IMR-90 (cell line): ENCODE data around the gene SPATA33. TPM values are rescaled to one million over a fixed set of nuclear protein-coding genes. Genes with fewer than 3 reads are reported as not detected.

Experiments
- ATAC-seq: fragments of 200-7000 bp; cut with Tn5 transposase; 2 replicates; pipeline ENCODE4 v1.9.1; 2020; ENCODE audit warnings: low read depth, mild to moderate bottlenecking, moderate library complexity
- BruUV-seq: library from RNA; stranded (reverse); fragments of 400-500 nt; replicated peaks from 2 replicates; lab custom pipeline; 2021; lab: Mats Ljungman, UMichigan
- CTCF ChIA-PET: fragments of 300-600 bp; formaldehyde crosslinking; extraction: SDS; loops from one replicate; lab custom pipeline; 2021; ENCODE audit warnings: antibody characterized with exemption; lab: Yijun Ruan, JAX
- POLR2A ChIA-PET: fragments of 300-600 bp; sonication (Branson Sonifier 250); formaldehyde crosslinking; loops from one replicate; lab custom pipeline; 2022; ENCODE audit warnings: antibody characterized with exemption; ENCODE audit not compliant: unreplicated experiment; lab: Charles Lee
- DNase-seq: peaks from one replicate; pipeline ENCODE4 v3.0.0; 2013
- H2AFZ ChIP-seq: replicated peaks from 2 replicates; pipeline ENCODE3; 2013; ENCODE audit warnings: low read length, mild to moderate bottlenecking; ENCODE audit not compliant: poor library complexity
- H2AK5ac ChIP-seq: 2 replicates; pipeline ENCODE4 v1.6.1; 2013; ENCODE audit warnings: low read depth, low read length, inconsistent platforms
- H2AK9ac ChIP-seq: replicated peaks from 2 replicates; pipeline ENCODE3; 2013; ENCODE audit warnings: mild to moderate bottlenecking, low read depth, low read length, moderate library complexity; ENCODE audit not compliant: poor library complexity
- H2BK120ac ChIP-seq: 2 replicates; pipeline ENCODE4 v1.6.1; 2013; ENCODE audit warnings: low read depth, low read length, inconsistent platforms
- H2BK15ac ChIP-seq: 3 replicates; pipeline ENCODE4 v1.6.1; 2013; ENCODE audit warnings: low read depth, low read length, inconsistent platforms
- H2BK20ac ChIP-seq: 2 replicates; pipeline ENCODE4 v1.6.1; 2013; ENCODE audit warnings: low read depth, mild to moderate bottlenecking, inconsistent platforms, low read length, moderate library complexity
- H2BK5ac ChIP-seq: 2 replicates; pipeline ENCODE4 v1.6.1; 2013; ENCODE audit warnings: mild to moderate bottlenecking, low read depth, low read length, inconsistent platforms; ENCODE audit not compliant: poor library complexity, severe bottlenecking
- H3K14ac ChIP-seq: replicated peaks from 2 replicates; pipeline ENCODE4 v1.6.1; 2013; ENCODE audit warnings: low read depth, low read length, inconsistent platforms
- H3K18ac ChIP-seq: 2 replicates; pipeline ENCODE4 v1.6.1; 2013; ENCODE audit warnings: low read depth, low read length, control low read depth
- H3K23ac ChIP-seq: 2 replicates; pipeline ENCODE4 v1.6.1; 2013; ENCODE audit warnings: low read depth, low read length, inconsistent platforms
- H3K27ac ChIP-seq: 2 replicates; pipeline ENCODE4 v1.5.1; 2013; ENCODE audit warnings: mild to moderate bottlenecking, control low read depth, low read length; ENCODE audit not compliant: insufficient read depth
- H3K27me3 ChIP-seq: 2 replicates; pipeline ENCODE4 v1.6.1; 2013; ENCODE audit warnings: low read length; ENCODE audit not compliant: control insufficient read depth, insufficient read depth
- H3K36me3 ChIP-seq: 2 replicates; pipeline ENCODE4 v1.6.1; 2013; ENCODE audit warnings: low read length, mixed read lengths; ENCODE audit not compliant: control insufficient read depth, insufficient read depth
- H3K4ac ChIP-seq: 2 replicates; pipeline ENCODE4 v1.6.1; 2013; ENCODE audit warnings: low read depth, low read length, inconsistent platforms
- H3K4me1 ChIP-seq: 2 replicates; pipeline ENCODE4 v1.6.1; 2013; ENCODE audit warnings: low read length, mixed read lengths; ENCODE audit not compliant: control insufficient read depth, insufficient read depth
- H3K4me2 ChIP-seq: 2 replicates; pipeline ENCODE4 v1.6.1; 2013; ENCODE audit warnings: low read depth, mild to moderate bottlenecking, control low read depth, low read length, moderate library complexity
- H3K4me3 ChIP-seq: 2 replicates; pipeline ENCODE4 v1.5.1; 2013; ENCODE audit warnings: low read depth, mild to moderate bottlenecking, control low read depth, low read length, moderate library complexity; ENCODE audit not compliant: insufficient read depth
- H3K56ac ChIP-seq: 2 replicates; pipeline ENCODE4 v1.6.1; 2013; ENCODE audit warnings: low read length, inconsistent platforms; ENCODE audit not compliant: insufficient read depth; ENCODE audit errors: extremely low read depth
- H3K79me1 ChIP-seq, 2 experiments: 2 replicates each; pipeline ENCODE4 v1.6.1; 2013; ENCODE audit warnings: low read length in 2 of 2, inconsistent platforms in 1 of 2, low read depth in 1 of 2
- H3K9ac ChIP-seq: 2 replicates; pipeline ENCODE4 v1.6.1; 2013; ENCODE audit warnings: low read depth, low read length, control low read depth
- H3K9me1 ChIP-seq: 2 replicates; pipeline ENCODE4 v1.6.1; 2013; ENCODE audit warnings: low read length, inconsistent platforms; ENCODE audit not compliant: insufficient read depth
- H3K9me3 ChIP-seq: 2 replicates; pipeline ENCODE4 v1.6.1; 2013; ENCODE audit warnings: low read length; ENCODE audit not compliant: control insufficient read depth, insufficient read depth
- H4K20me1 ChIP-seq: 2 replicates; pipeline ENCODE4 v1.6.1; 2013; ENCODE audit warnings: low read length, inconsistent platforms; ENCODE audit not compliant: insufficient read depth
- H4K5ac ChIP-seq: 2 replicates; pipeline ENCODE4 v1.6.1; 2013; ENCODE audit warnings: mild to moderate bottlenecking, low read depth, low read length, control low read depth
- H4K8ac ChIP-seq, 2 experiments: 2 replicates each; pipeline ENCODE4 v1.6.1; 2013; ENCODE audit warnings: low read depth in 2 of 2, low read length in 2 of 2, control low read depth in 1 of 2, inconsistent platforms in 1 of 2
- H4K91ac ChIP-seq: 2 replicates; pipeline ENCODE4 v1.6.1; 2013; ENCODE audit warnings: low read depth, low read length, inconsistent platforms; ENCODE audit not compliant: insufficient read depth
- BHLHE40 ChIP-seq: fragments of 150-350 bp; IDR thresholded peaks from 2 replicates; pipeline ENCODE4 v1.6.1; 2016; ENCODE audit warnings: mild to moderate bottlenecking, low read depth, low read length
- CHD1 ChIP-seq: IDR thresholded peaks from 2 replicates; pipeline ENCODE4 v1.6.1; 2012; ENCODE audit warnings: low read depth, low read length, improper control_type of control experiment
- FOS ChIP-seq: fragments of 150-350 bp; IDR thresholded peaks from 2 replicates; pipeline ENCODE4 v1.6.1; 2016; ENCODE audit warnings: low read depth, low read length
- MXI1 ChIP-seq: IDR thresholded peaks from 2 replicates; pipeline ENCODE4 v1.6.1; 2012; ENCODE audit warnings: low read depth, mild to moderate bottlenecking, low read length, moderate library complexity, borderline replicate concordance
- NFE2L2 ChIP-seq: fragments of 150-350 bp; IDR thresholded peaks from 2 replicates; pipeline ENCODE4 v1.6.1; 2016; ENCODE audit warnings: low read depth, mild to moderate bottlenecking, low read length
- RFX5 ChIP-seq: IDR thresholded peaks from 2 replicates; pipeline ENCODE4 v1.8.0; 2012; ENCODE audit warnings: low read depth, mild to moderate bottlenecking, low read length, moderate library complexity
- SMC3 ChIP-seq: fragments of 150-350 bp; IDR thresholded peaks from 2 replicates; pipeline ENCODE4 v1.6.1; 2016; ENCODE audit warnings: low read depth, mild to moderate bottlenecking, antibody characterized with exemption, low read length, moderate library complexity
- WGBS, 2 experiments: methylation state at CpG; one replicate each; pipeline versions ENCODE4 v1.1.5 to v1.1.7; 2013; ENCODE audit warnings: missing lambda C conversion rate in 2 of 2; ENCODE audit not compliant: insufficient read length in 1 of 2; ENCODE audit errors: extremely low coverage in 2 of 2; 5-methylcytosine and 5-hydroxymethylcytosine counted together
- dilution Hi-C: fragments of 300-500 bp; cut with HindIII; formaldehyde crosslinking; loops from one replicate; pipeline ENCODE4 v1.14.3; 2018; ENCODE audit warnings: low sequenced_read_pairs; ENCODE audit not compliant: unreplicated experiment
- in situ Hi-C: fragments of 300-500 bp; cut with MboI; formaldehyde crosslinking; loops from 3 replicates; pipeline ENCODE4 v1.14.3; 2019; ENCODE audit warnings: low sequenced_read_pairs, inconsistent platforms, mixed read lengths
- intact Hi-C: fragments of 100-400 bp; cut with micrococcal nuclease; formaldehyde crosslinking; loops from 2 replicates; pipeline ENCODE4 v1.10.0; 2022
- polyA plus RNA-seq, 3 experiments: library from polyadenylated mRNA; depleted of rRNA; stranded (reverse); fragments of >200 nt; gene quantifications; 2 replicates each; pipeline ENCODE4 v1.2.3, GENCODE V29; 2012; ENCODE audit warnings: low replicate concordance in 1 of 3
- total RNA-seq: library from RNA; depleted of rRNA; stranded (reverse); fragments of >200 nt; gene quantifications from 2 replicates; pipeline ENCODE4 v1.2.3, GENCODE V29; 2012
- TF ChIP-seq, protein P1 (sequence below): fragments of 150-350 bp; IDR thresholded peaks from 2 replicates; pipeline ENCODE4 v1.6.1; 2016; ENCODE audit warnings: low read depth, mild to moderate bottlenecking, low read length, moderate library complexity, borderline replicate concordance
- TF ChIP-seq, protein P2 (sequence below): conservative IDR thresholded peaks from 2 replicates; pipeline ENCODE4 v1.5.1; 2012; ENCODE audit warnings: mild to moderate bottlenecking, low read depth, low read length, improper control_type of control experiment
- TF ChIP-seq, protein P3 (sequence below): fragments of 150-350 bp; IDR thresholded peaks from 2 replicates; pipeline ENCODE4 v1.6.1; 2017; ENCODE audit warnings: mild to moderate bottlenecking, antibody characterized with exemption, low read length, low read depth

SPATA33 gene
- total and polyA plus RNA-seq, 2 of the 4 experiments (the other 2 are of a cell fraction) = 0.90 to 3.4 TPM

DNA sequence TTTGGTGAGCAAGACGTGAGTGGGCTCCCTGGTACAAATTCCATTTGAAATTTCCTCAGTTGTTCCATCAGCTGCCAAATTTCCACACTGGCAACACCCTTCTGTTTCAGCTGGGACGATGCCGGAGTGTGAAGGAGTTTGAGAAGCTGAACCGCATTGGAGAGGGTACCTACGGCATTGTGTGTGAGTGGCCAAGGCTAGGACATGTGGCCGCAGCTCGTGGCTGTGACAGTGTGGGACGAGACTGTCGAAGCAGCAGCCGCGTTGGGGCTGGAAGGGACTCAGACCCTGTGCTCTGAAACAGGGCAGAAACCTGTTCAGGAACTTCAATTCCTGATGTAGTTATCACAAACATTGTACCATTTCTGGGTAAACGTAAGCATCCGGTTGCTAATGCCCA lies 31.5 kb downstream of the SPATA33 start:
- Histone ChIP-seq H3K56ac (no peak overlapping the region), H4K8ac (no peak overlapping the region), H3K27me3 (no peaks in the 10 kb centered on the region), H3K14ac (no peak overlapping the region), H3K9me3 (peaks cover 3% of the 10 kb centered on the region; the same call in 1 of the 2 replicates), H4K5ac (no peak overlapping the region), H3K4me1 (peaks cover 3% of the 10 kb centered on the region), H2BK15ac (no peak overlapping the region), H3K4me2 (no peak overlapping the region), H3K18ac (no peak overlapping the region), H3K36me3 (peaks cover 35% of the 10 kb centered on the region), H3K27ac (no peak overlapping the region), H3K79me1 (peaks cover 28 to 36% of the 10 kb centered on the region in 2 experiments), H2BK20ac (no peak overlapping the region), H4K91ac (no peak overlapping the region), H2BK120ac (no peak overlapping the region), H4K20me1 (peaks cover 4% of the 10 kb centered on the region), H2AK9ac (no peak overlapping the region), H3K23ac (no peak overlapping the region), H3K4me3 (no peak overlapping the region), H2AFZ (no peak overlapping the region), H3K4ac (no peak overlapping the region), H2BK5ac (no peak overlapping the region), H3K9me1 (peaks cover 6% of the 10 kb centered on the region; the same call in 1 of the 2 replicates), H3K9ac (no peak overlapping the region), H2AK5ac (no peak overlapping the region)
- TF ChIP-seq BHLHE40 (no peak), CHD1 (no peak), RFX5 (no peak), MXI1 (no peak), SMC3 (no peak), FOS (no peak), NFE2L2 (no peak)
- TF ChIP-seq, protein P1, sequence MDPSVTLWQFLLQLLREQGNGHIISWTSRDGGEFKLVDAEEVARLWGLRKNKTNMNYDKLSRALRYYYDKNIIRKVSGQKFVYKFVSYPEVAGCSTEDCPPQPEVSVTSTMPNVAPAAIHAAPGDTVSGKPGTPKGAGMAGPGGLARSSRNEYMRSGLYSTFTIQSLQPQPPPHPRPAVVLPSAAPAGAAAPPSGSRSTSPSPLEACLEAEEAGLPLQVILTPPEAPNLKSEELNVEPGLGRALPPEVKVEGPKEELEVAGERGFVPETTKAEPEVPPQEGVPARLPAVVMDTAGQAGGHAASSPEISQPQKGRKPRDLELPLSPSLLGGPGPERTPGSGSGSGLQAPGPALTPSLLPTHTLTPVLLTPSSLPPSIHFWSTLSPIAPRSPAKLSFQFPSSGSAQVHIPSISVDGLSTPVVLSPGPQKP = no peak
- TF ChIP-seq, protein P2, sequence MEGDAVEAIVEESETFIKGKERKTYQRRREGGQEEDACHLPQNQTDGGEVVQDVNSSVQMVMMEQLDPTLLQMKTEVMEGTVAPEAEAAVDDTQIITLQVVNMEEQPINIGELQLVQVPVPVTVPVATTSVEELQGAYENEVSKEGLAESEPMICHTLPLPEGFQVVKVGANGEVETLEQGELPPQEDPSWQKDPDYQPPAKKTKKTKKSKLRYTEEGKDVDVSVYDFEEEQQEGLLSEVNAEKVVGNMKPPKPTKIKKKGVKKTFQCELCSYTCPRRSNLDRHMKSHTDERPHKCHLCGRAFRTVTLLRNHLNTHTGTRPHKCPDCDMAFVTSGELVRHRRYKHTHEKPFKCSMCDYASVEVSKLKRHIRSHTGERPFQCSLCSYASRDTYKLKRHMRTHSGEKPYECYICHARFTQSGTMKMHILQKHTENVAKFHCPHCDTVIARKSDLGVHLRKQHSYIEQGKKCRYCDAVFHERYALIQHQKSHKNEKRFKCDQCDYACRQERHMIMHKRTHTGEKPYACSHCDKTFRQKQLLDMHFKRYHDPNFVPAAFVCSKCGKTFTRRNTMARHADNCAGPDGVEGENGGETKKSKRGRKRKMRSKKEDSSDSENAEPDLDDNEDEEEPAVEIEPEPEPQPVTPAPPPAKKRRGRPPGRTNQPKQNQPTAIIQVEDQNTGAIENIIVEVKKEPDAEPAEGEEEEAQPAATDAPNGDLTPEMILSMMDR = no peak
- TF ChIP-seq, protein P3, sequence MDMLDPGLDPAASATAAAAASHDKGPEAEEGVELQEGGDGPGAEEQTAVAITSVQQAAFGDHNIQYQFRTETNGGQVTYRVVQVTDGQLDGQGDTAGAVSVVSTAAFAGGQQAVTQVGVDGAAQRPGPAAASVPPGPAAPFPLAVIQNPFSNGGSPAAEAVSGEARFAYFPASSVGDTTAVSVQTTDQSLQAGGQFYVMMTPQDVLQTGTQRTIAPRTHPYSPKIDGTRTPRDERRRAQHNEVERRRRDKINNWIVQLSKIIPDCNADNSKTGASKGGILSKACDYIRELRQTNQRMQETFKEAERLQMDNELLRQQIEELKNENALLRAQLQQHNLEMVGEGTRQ = no peak
- ATAC-seq (no peak), DNase-seq (no peak)
- no TSS peak for BruUV-seq
- intact Hi-C loops (no loop called here), in situ Hi-C loops (no loop called here), dilution Hi-C loops (no loop called here)
- 97% methylated on average over 10 of the region's 13 CpGs; no CpG with 5 or more reads in 1 of the 2 experiments for WGBS, 2 experiments
- POLR2A ChIA-PET = no interaction called here
- CTCF ChIA-PET = interaction anchor here (1.5 kb wide), 1 partner anchor 11 kb away, joined by 4 read pairs; no protein-coding TSS in a partner anchor
